Calu3 (cell line): ENCODE data around the gene PPP1R14D. TPM values are rescaled to one million over a fixed set of nuclear protein-coding genes. Genes with fewer than 3 reads are reported as not detected.
A peak's percentile ranks its signal among the peaks of the same experiment; 100 is the strongest.

ENCODE experiments used
- BruUV-seq: library from RNA; stranded (reverse); fragments of 400-500 nt; replicated peaks from 2 replicates; lab custom pipeline; 2021; lab: Mats Ljungman, UMichigan
- CTCF ChIA-PET: fragments of 300-600 bp; sonication (Branson Sonifier 250); formaldehyde crosslinking; loops from one replicate; lab custom pipeline; 2022; ENCODE audit warnings: antibody characterized with exemption; lab: Charles Lee
- DNase-seq: peaks from one replicate; pipeline ENCODE4 v3.0.0; 2022
- H3K27ac Mint-ChIP-seq: one replicate; pipeline ENCODE4 v1.8.0; 2022; ENCODE audit warnings: mixed read lengths; ENCODE audit not compliant: unreplicated experiment
- H3K27me3 Mint-ChIP-seq: one replicate; pipeline ENCODE4 v1.8.0; 2022; ENCODE audit warnings: mixed read lengths; ENCODE audit not compliant: unreplicated experiment
- H3K36me3 Mint-ChIP-seq: one replicate; pipeline ENCODE4 v1.8.0; 2022; ENCODE audit warnings: mild to moderate bottlenecking, moderate library complexity, mixed read lengths; ENCODE audit not compliant: insufficient read depth, unreplicated experiment
- H3K4me1 Mint-ChIP-seq: one replicate; pipeline ENCODE4 v1.8.0; 2022; ENCODE audit warnings: mild to moderate bottlenecking, low read depth, mixed read lengths; ENCODE audit not compliant: unreplicated experiment
- H3K4me3 Mint-ChIP-seq: one replicate; pipeline ENCODE4 v1.8.0; 2022; ENCODE audit warnings: mild to moderate bottlenecking, low read depth, moderate library complexity, mixed read lengths; ENCODE audit not compliant: unreplicated experiment
- H3K9me3 Mint-ChIP-seq: one replicate; pipeline ENCODE4 v1.8.0; 2022; ENCODE audit warnings: low read depth, mixed read lengths; ENCODE audit not compliant: unreplicated experiment
- intact Hi-C: fragments of 100-400 bp; cut with micrococcal nuclease; formaldehyde crosslinking; loops from one replicate; pipeline ENCODE4 v1.10.0; 2022; ENCODE audit not compliant: unreplicated experiment
- total RNA-seq: library from RNA; stranded (reverse); gene quantifications from 2 replicates; pipeline ENCODE4 v1.2.3, GENCODE V29; 2022
- TF ChIP-seq, protein P1 (sequence below): fragments of 200-600 bp; IDR thresholded peaks from one replicate; pipeline ENCODE4 v1.8.0; 2022; ENCODE audit warnings: antibody characterized with exemption; ENCODE audit not compliant: unreplicated experiment

PPP1R14D gene
- total RNA-seq, 1 experiment from 2014 or later: 1.7 TPM

DNA sequence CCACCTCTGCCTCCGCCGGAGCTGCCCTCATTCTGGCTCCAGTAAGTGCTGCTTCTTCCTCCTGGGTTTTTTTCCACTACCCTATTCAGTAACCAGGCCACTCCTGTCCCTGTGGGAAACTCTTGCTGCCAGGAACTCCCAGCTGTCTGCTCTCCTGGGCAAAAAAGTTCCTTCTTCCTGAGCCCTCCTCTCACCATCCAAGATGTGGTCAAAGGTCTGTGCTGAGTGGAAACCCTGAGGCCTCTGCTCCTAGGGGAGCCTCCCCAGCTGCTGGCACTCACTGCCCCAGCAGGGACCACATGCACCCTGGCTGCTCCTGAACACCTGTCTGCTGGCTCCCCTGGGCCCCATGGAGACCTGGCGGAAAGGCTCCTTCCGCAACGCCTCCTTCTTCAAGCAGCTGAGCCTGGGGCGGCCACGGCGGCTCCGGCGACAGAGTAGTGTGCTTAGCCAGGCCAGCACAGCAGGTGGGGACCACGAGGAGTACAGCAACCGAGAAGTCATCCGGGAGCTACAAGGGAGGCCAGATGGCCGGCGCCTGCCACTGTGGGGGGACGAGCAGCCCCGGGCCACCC, 58.3 kb downstream of the PPP1R14D start:
- no peak for DNase-seq
- H3K9me3 Mint-ChIP-seq: no peaks in the 10 kb centered on the region
- peak overlapping the region; percentile 90 for H3K27ac Mint-ChIP-seq
- CTCF ChIA-PET: interaction anchor here (0.6 to 2.1 kb wide), 3 partner anchors 12 to 122 kb away, joined by 3 to 8 read pairs (median 8); no protein-coding TSS in a partner anchor
- peaks cover 25% of the 10 kb centered on the region for H3K36me3 Mint-ChIP-seq
- H3K4me1 Mint-ChIP-seq: peaks cover 22% of the 10 kb centered on the region
- TF ChIP-seq, protein P1, sequence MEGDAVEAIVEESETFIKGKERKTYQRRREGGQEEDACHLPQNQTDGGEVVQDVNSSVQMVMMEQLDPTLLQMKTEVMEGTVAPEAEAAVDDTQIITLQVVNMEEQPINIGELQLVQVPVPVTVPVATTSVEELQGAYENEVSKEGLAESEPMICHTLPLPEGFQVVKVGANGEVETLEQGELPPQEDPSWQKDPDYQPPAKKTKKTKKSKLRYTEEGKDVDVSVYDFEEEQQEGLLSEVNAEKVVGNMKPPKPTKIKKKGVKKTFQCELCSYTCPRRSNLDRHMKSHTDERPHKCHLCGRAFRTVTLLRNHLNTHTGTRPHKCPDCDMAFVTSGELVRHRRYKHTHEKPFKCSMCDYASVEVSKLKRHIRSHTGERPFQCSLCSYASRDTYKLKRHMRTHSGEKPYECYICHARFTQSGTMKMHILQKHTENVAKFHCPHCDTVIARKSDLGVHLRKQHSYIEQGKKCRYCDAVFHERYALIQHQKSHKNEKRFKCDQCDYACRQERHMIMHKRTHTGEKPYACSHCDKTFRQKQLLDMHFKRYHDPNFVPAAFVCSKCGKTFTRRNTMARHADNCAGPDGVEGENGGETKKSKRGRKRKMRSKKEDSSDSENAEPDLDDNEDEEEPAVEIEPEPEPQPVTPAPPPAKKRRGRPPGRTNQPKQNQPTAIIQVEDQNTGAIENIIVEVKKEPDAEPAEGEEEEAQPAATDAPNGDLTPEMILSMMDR: no peak
- BruUV-seq: TSS peak; percentile 26
- H3K27me3 Mint-ChIP-seq: no peaks in the 10 kb centered on the region
- H3K4me3 Mint-ChIP-seq: peak overlapping the region; percentile 59
- intact Hi-C loops: no loop called here

DNA sequence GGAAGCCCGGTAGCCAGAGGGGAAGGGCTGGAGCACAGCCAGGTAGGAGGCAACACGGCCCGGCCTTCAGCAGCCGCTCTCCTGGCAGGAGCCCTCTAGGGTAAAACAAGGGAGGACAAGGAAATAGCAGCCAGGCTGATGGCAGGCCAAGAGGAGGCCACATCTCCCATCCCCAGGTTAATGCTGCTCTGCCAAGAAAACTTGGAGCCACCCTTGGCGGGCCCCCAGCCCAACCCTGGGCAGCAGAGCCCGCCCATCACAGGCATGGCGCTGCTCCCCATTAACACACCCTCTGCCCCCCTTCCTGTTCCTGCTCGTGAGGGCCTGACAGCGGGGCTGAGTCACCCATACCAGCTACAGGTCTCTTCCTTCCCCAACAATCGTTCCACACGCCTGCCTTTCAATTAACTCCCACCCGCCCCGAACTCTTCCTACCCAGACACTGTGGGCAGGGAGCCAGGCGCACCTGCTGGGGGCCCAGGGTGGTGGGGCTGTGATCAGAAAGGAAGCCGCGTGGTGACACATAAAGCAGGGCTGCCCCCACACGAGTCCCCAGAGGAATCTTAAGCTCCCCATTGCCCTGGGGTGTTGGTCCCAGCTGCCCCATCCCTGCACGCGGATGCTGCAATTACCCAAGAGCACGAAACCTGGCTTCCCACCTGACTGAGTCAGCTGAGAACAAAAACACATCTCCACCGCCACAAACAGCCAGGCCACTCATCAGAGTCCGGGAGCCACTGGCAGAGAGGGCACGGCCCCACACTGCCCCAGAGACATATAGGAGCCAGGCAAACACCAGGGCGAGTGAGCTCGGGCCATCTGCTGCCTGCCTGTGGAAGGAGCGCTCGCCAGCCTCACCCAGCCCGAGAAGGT, 59.0 kb downstream of the PPP1R14D start, which contains the start of gene C15orf62:
C15orf62 (plus strand) TSS at position 707 of the 873 bp plus-strand sequence. CDS start 516 bp downstream, outside the sequence.
- CTCF ChIA-PET: interaction anchor here (0.6 to 2.1 kb wide), 5 partner anchors 13 to 124 kb away, joined by 3 to 8 read pairs (median 4); no protein-coding TSS in a partner anchor
- TF ChIP-seq, protein P1: no peak
- BruUV-seq: no TSS peak
- Mint-ChIP-seq H3K4me1 (peaks cover 22% of the 10 kb centered on the region), H3K27me3 (no peaks in the 10 kb centered on the region), H3K9me3 (no peaks in the 10 kb centered on the region), H3K36me3 (peaks cover 21% of the 10 kb centered on the region), H3K4me3 (peak within 1 kb of the TSS; percentile 59), H3K27ac (peak within 1 kb of the TSS; percentile 90)
- intact Hi-C loops: loop anchor here (2.0 kb wide), 1 partner anchor 17 kb away; no protein-coding TSS in a partner anchor
- DNase-seq: peak; percentile 74

DNA sequence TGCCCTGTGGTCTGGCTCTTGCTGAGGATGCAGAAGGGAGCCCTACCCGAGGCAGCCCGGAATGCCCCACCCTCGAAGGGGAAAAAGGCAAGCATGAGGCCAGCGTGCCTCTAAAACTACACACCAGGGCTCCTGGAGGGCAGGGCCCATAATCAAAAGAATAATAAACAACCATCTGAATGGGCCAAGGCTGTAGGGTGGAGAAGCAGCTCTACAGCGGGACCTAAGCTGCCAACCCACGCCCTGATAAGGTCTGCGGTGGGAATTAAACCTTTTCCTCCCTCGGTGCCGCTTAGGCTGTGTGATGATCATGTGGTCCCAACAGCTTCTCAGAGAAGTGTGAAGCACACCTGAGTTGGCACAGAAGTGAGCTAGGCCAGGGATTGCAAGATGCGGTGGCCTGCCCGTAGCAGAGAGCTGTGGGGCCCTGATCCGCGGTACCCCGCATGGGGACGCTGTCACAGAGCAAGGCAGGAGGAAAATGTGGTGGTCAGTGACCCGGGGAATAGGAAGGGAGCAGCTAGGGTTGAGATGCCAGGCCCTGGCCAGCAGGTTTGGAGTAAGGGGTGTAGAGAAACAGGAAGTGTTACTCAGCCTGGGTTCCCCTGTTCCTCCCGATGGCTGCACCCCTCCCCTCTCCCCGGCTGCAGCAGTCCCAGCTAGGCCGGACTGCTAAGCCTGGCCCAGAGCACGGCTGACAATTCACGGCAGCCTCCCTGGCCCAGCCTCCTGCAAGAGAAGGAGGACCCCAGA, 59.8 kb downstream of the PPP1R14D start:
- Mint-ChIP-seq H3K27ac (peak overlapping the region; percentile 90), H3K4me3 (peak overlapping the region; percentile 59)
- intact Hi-C loops: loop anchor here (2.0 kb wide), 1 partner anchor 18 kb away; no protein-coding TSS in a partner anchor

More for the DNA sequence above, 59.8 kb downstream of the PPP1R14D start:
- Mint-ChIP-seq H3K4me1 (peaks cover 22% of the 10 kb centered on the region), H3K36me3 (peaks cover 24% of the 10 kb centered on the region), H3K9me3 (no peaks in the 10 kb centered on the region), H3K27me3 (no peaks in the 10 kb centered on the region)
- BruUV-seq: no TSS peak
- no peak for DNase-seq
- TF ChIP-seq, protein P1: no peak
- CTCF ChIA-PET: interaction anchor here (0.7 to 2.1 kb wide), 4 partner anchors 14 to 125 kb away, joined by 4 to 8 read pairs (median 6); no protein-coding TSS in a partner anchor
